GM12878 (cell line): Measurements from ENCODE around the gene PLPP1. TPM values are rescaled to one million over a fixed set of nuclear protein-coding genes. Genes with fewer than 3 reads are reported as not detected.

Source experiments
- microRNA-seq: library from miRNA; unstranded; fragments of <30 nt; microRNA quantifications from one replicate; pipeline ENCODE4, GENCODE V29; 2018
- polyA plus RNA-seq, 11 experiments: library from polyadenylated mRNA; depleted of rRNA in 4 of 11; unstranded in 6 of 11; stranded (reverse) in 5 of 11; fragments of >200 nt; fragmentation: Nextera tagmentation in 4 of 11; fragmentation: Illumina TruSeq in 1 of 11; extraction: Ambion mirVana in 4 of 11; extraction: Trizol in 1 of 11; gene quantifications; 1 replicate in 1 of 11; 2 replicates in 10 of 11; pipeline versions ENCODE4 v1.2.1 to v1.2.3, GENCODE V29; 2011 to 2016; ENCODE audit warnings: inconsistent platforms in 2 of 11, missing spikeins in 2 of 11, low read depth in 1 of 11
- small RNA-seq: library from RNA; depleted of rRNA; stranded (forward); fragments of <200 nt; gene quantifications from one replicate; pipeline ENCODE3, GENCODE V24; 2014
- total RNA-seq, 4 experiments: library from RNA; depleted of rRNA in 3 of 4; stranded (reverse); fragments of >200 nt in 3 of 4; fragmentation: Illumina TruSeq in 1 of 4; extraction: Trizol in 1 of 4; gene quantifications; 2 replicates each; pipeline versions ENCODE4 v1.2.1 to v1.2.3, GENCODE V29; 2013 to 2021

The PLPP1 gene
- total and polyA plus RNA-seq, 10 of the 15 experiments (the other 5 are each of a cell fraction or from before 2014, with no cell fraction given): 3.0 to 11.3 (median 8.1) TPM

Small RNAs within 50 kb of the gene (microRNA-seq; reads per million reads assigned to microRNA genes)
- gene MIR5687: 2.4 reads per million, percentile 9 among the genes with 10 or more reads in this experiment

Small RNAs within 50 kb of the gene (small RNA-seq; reads per million reads assigned to genes)
- not detected for gene MIR5687

Other genes starting within 250 kb of the PLPP1 start
- 16.7 and 20.1 TPM in 2 replicates for gene DHX29, start 227.3 kb downstream of the PLPP1 start, total RNA-seq (2014; rRNA removed)
- 23.1 and 25.9 TPM in 2 replicates for gene DHX29, start 227.3 kb downstream of the PLPP1 start, total RNA-seq (2014; rRNA removed; fragmentation: Illumina TruSeq; extraction: Trizol)
- 17.0 and 17.7 TPM in 2 replicates for gene DHX29, start 227.3 kb downstream of the PLPP1 start, total RNA-seq (2021)
- 5.3 and 7.9 TPM in 2 replicates for gene DHX29, start 227.3 kb downstream of the PLPP1 start, polyA plus RNA-seq (2011; rRNA removed)
- gene DHX29, start 227.3 kb downstream of the PLPP1 start, polyA plus RNA-seq (2014; fragmentation: Illumina TruSeq; extraction: Trizol): 23.2 and 27.3 TPM in 2 replicates
- gene DHX29, start 227.3 kb downstream of the PLPP1 start, polyA plus RNA-seq (2014; fragmentation: Nextera tagmentation; extraction: Ambion mirVana): 1 to 10 TPM; 5.8 to 9.5 TPM
- 9.6 and 10.6 TPM in 2 replicates for gene DHX29, start 227.3 kb downstream of the PLPP1 start, polyA plus RNA-seq (2014; rRNA removed)
- gene DHX29, start 227.3 kb downstream of the PLPP1 start, polyA plus RNA-seq (2016; fragmentation: Nextera tagmentation; extraction: Ambion mirVana): 10 to 100 TPM; 39.6 to 49.1 TPM
- gene MTREX, start 227.0 kb downstream of the PLPP1 start, total RNA-seq (2014; rRNA removed): 43.0 and 75.1 TPM in 2 replicates
- 102 TPM in 2 replicates for gene MTREX, start 227.0 kb downstream of the PLPP1 start, total RNA-seq (2014; rRNA removed; fragmentation: Illumina TruSeq; extraction: Trizol)
- 66.2 and 74.0 TPM in 2 replicates for gene MTREX, start 227.0 kb downstream of the PLPP1 start, total RNA-seq (2021)
- gene MTREX, start 227.0 kb downstream of the PLPP1 start, polyA plus RNA-seq (2011; rRNA removed): 62.9 and 139 TPM in 2 replicates
- gene MTREX, start 227.0 kb downstream of the PLPP1 start, polyA plus RNA-seq (2014; fragmentation: Illumina TruSeq; extraction: Trizol): 67.9 and 68.9 TPM in 2 replicates
- gene MTREX, start 227.0 kb downstream of the PLPP1 start, polyA plus RNA-seq (2014; fragmentation: Nextera tagmentation; extraction: Ambion mirVana): 10 to 100 TPM; 20.1 to 26.1 TPM
- gene MTREX, start 227.0 kb downstream of the PLPP1 start, polyA plus RNA-seq (2014; rRNA removed): 38.8 and 51.3 TPM in 2 replicates
- gene MTREX, start 227.0 kb downstream of the PLPP1 start, polyA plus RNA-seq (2016; fragmentation: Nextera tagmentation; extraction: Ambion mirVana): 10 to 100 TPM; 38.7 to 46.6 TPM
- 32.1 and 40.8 TPM in 2 replicates for gene SLC38A9, start 177.4 kb upstream of the PLPP1 start, total RNA-seq (2014; rRNA removed)
- 35.1 and 37.9 TPM in 2 replicates for gene SLC38A9, start 177.4 kb upstream of the PLPP1 start, total RNA-seq (2014; rRNA removed; fragmentation: Illumina TruSeq; extraction: Trizol)
- 16.5 and 20.0 TPM in 2 replicates for gene SLC38A9, start 177.4 kb upstream of the PLPP1 start, total RNA-seq (2021)
- gene SLC38A9, start 177.4 kb upstream of the PLPP1 start, polyA plus RNA-seq (2011; rRNA removed): 26.4 and 35.2 TPM in 2 replicates
- 26.8 and 44.1 TPM in 2 replicates for gene SLC38A9, start 177.4 kb upstream of the PLPP1 start, polyA plus RNA-seq (2014; fragmentation: Illumina TruSeq; extraction: Trizol)
- gene SLC38A9, start 177.4 kb upstream of the PLPP1 start, polyA plus RNA-seq (2014; fragmentation: Nextera tagmentation; extraction: Ambion mirVana): 10 to 100 TPM in 1 of 2 experiments, 1 to 10 TPM in 1; 8.5 to 17.4 TPM
- 15.5 and 17.4 TPM in 2 replicates for gene SLC38A9, start 177.4 kb upstream of the PLPP1 start, polyA plus RNA-seq (2014; rRNA removed)
- 10 to 100 TPM; 21.9 to 24.0 TPM for gene SLC38A9, start 177.4 kb upstream of the PLPP1 start, polyA plus RNA-seq (2016; fragmentation: Nextera tagmentation; extraction: Ambion mirVana)
- 0.27 TPM in 1 of 2 replicates, not detected in the other for gene DDX4, start 203.1 kb upstream of the PLPP1 start, total RNA-seq (2014; rRNA removed)
- gene DDX4, start 203.1 kb upstream of the PLPP1 start, total RNA-seq (2014; rRNA removed; fragmentation: Illumina TruSeq; extraction: Trizol): not detected in 2 replicates
- gene DDX4, start 203.1 kb upstream of the PLPP1 start, total RNA-seq (2021): 0.36 TPM in 1 of 2 replicates, not detected in the other
- gene DDX4, start 203.1 kb upstream of the PLPP1 start, polyA plus RNA-seq (2011; rRNA removed): 0.08 and 0.12 TPM in 2 replicates
- gene DDX4, start 203.1 kb upstream of the PLPP1 start, polyA plus RNA-seq (2014; fragmentation: Illumina TruSeq; extraction: Trizol): 0.10 TPM in 1 of 2 replicates, not detected in the other
- gene DDX4, start 203.1 kb upstream of the PLPP1 start, polyA plus RNA-seq (2014; fragmentation: Nextera tagmentation; extraction: Ambion mirVana): under 1 TPM; 0.08 to 0.09 TPM
- 0.05 and 0.06 TPM in 2 replicates for gene DDX4, start 203.1 kb upstream of the PLPP1 start, polyA plus RNA-seq (2014; rRNA removed)
- gene DDX4, start 203.1 kb upstream of the PLPP1 start, polyA plus RNA-seq (2016; fragmentation: Nextera tagmentation; extraction: Ambion mirVana): not detected